ENCODE measurements around the gene SLC13A1.
"Not testable (repeated sequence)": the region's sequence is repeated elsewhere in the genome, so short reads cannot be mapped to it uniquely, and the experiment has no call there.

SLC13A1 gene, protein sequence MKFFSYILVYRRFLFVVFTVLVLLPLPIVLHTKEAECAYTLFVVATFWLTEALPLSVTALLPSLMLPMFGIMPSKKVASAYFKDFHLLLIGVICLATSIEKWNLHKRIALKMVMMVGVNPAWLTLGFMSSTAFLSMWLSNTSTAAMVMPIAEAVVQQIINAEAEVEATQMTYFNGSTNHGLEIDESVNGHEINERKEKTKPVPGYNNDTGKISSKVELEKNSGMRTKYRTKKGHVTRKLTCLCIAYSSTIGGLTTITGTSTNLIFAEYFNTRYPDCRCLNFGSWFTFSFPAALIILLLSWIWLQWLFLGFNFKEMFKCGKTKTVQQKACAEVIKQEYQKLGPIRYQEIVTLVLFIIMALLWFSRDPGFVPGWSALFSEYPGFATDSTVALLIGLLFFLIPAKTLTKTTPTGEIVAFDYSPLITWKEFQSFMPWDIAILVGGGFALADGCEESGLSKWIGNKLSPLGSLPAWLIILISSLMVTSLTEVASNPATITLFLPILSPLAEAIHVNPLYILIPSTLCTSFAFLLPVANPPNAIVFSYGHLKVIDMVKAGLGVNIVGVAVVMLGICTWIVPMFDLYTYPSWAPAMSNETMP

DNA sequence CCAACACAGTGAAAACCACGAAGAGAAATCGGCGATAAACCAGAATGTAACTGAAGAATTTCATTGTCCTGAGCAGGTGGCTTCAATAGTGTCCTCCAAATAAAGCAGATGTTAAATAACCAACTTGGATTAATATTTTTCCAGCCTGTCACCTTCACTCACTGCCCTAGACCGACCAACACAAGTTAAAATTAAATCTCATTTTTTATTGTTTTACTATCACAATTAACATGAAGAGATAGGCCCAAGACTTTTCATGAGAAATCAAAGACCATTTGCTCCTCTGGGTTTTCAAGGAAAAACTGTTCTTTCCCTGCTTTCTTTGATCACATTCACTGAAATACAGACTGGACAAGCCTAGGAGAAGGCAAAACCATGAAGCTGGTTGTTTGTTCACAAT is at the start of gene SLC13A1:
SLC13A1 (minus strand) TSS at position 87 of the 400 bp plus-strand sequence; CDS start at position 64, 23 bp downstream.
- DNase-seq (ENCODE audit: low spot score) = no peak

DNA sequence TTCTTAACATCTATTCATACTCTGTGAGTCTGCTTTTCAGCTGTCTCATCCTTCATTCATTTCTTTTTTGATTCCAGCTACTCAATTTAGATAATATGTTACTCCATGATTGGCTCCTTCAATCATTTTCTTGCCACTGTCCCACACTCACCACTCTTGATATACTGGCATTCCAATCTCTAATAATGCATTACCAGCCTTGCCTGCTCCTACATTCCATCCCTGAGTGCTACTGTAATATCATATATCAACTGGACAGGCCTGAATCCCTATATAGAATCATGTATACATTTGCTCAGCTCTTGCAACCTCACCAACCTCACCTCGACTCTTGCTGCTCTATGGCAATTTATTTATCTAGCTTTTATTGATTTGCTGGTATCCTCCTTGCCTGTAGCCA is 45.0 kb upstream of the SLC13A1 start:
- DNase-seq (ENCODE audit: low spot score) = no peak

DNA sequence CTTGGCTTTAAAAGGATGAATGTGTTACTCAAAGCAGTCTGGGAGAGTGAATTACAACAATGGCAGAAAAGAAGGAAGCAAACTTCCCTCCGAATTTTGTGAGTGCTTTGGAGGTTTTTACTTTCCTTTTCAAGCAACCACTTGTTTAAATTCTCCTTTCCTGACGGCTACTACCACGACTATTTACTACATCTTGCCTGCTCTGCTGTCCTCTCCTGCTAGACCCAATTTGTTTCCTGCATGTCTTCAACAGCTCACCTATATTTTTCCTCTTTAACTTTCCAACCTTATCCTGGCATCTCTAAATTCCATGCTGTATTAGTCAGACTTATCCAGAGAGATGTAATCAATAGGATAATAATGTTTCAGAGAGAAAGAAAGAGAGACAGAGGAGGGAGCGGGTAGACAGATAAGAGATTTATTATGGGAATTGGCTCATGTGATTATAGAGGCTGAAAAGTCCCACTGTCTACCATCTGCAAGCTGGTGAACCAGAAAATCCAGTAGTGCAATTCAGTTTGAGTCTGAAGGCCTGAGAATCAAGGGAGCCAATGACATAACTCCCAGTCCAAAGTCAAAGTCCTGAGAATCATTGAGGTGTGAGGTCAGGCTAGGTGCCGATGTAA is 42.8 kb upstream of the SLC13A1 start:
- no peak for DNase-seq (ENCODE audit: low spot score)

DNA sequence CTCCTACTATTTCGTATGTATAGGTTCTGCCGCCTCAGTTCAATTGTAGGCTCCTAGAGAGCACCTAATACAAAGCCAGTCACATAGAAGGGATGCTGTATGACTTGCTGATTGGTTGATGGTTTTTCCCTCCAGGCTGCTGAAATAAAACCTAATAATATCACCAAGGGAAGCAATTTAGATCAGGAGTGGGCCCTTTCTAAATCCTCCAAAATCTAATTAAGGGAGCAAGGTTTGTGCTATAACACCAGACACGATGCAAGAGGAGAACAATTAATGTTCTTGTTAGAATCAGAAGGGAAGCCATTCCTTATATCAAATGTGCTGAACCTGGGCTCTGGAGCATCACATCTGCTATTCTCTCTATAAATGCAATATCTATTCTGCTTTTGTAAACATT is 42.0 kb upstream of the SLC13A1 start:
- DNase-seq (ENCODE audit: low spot score) = no peak

DNA sequence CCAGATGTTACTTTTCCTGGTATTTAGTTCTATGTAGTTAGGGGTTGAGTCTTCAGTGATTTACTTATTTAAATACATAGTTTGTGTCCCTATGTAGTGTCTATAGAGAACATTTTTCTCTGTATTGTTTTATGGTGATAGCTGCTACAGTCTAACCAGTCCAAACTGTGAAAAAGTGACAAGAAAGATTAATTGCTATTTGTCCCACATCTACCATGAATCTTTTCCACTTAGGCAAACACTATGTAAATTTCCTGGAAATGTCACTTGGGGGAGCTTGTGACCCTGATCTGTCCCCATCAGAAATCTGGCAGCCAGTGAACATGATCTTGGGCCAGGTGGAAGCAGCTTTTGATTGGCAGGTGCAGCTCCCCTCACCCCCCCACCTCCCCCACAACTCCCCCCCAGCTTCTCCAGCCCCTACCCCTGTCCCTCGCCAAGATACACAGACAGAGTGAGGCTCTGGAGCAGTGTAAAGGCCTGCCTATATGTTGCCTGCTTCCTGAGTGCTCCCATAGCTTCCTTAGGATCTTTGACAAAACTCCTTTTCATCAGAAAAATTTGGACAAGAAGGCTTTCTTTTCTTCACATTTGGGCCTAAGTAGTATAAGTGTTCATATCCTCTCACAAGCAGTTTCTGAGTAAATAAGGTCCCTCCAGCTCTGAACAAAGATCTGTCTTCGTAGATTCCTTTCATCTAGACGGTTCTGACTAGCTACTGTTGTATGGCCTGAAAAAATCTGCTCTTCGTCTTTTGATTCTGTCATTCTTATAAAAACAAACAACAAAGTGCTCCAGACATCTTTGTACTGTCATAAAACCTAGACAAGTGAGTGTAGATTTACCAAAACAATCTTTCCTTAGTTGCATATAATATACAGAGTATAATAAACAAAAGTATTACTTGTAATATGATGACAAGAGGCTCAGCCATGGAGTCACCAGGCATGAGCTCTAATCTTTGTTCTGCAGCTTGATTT is 31.5 kb upstream of the SLC13A1 start:
- DNase-seq (ENCODE audit: low spot score) = no peak

DNA sequence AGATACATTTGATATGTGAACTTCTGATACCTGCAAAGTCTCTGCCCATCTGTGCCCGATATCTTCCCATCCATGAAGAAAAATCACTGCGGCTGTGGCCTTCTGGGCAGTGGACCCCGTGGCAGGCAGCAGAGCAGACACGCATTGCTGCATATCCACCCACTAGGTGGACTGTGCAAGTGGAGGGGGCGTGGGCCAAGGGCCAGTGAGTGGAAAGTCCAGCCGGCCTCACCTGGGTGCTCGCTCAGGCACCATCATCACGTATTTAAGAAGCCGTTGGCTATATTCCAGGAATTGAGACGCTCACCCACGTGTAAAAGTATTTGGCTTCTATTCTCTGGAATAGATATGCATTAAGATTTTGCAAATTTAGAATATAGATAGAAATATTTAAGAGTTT is 30.8 kb upstream of the SLC13A1 start:
- no peak for DNase-seq (ENCODE audit: low spot score)

DNA sequence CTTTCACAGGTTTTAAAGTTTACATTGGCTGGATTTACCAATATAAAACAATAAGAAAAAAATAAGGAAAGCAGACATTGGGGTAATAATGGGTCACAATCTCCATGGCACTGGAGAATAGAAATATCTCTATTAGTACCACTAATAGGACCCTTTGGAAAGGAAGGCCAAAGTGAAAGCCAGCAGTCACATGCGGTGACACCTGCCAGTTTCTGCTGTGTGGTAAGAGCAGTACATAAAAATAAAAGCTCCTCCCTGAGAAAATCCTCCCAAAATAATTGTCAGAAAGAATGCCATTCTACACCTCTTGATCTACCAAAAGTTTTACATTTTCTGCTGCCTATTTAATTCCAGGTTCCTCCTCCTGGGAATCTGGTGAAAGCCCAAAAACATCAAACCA is 30.4 kb upstream of the SLC13A1 start:
- DNase-seq (ENCODE audit: low spot score) = no peak

DNA sequence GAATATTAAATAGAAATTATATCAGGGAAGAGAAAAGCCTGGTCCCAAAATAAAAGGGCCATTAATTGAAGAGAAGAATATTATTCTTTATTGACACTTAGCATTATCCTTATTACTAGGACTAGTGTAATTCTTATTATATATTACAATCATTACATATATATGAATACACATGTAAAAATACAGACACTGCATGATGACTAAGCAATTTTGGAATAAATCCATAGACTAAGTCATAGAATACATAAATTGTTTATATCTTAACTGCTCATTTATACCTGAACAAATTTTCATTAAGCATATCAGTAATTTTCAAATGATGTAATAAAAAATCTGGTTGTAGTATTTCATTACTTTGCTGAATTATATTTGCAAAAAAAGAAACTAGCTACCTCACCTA is 29.7 kb upstream of the SLC13A1 start:
- DNase-seq (ENCODE audit: low spot score) = no peak

DNA sequence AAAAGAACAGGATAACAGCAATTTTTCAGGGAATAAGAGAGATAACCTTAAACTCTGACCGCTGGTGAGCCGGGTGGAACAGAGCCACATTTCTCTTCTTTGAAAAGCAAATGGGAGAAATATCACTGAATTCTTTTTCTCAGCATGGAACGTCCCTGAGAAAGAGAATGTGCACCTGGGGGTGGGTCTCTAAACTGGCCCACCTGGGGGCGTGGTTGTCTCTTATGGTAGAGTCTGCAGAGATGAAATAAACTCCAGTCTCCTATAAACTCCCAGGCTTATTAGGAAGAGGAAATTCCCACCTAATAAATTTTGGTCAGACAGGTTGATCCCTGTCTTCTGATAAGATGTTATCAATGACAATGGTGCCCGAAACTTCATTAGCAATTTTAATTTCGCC is 27.9 kb upstream of the SLC13A1 start:
- not testable (repeated sequence) for DNase-seq (ENCODE audit: low spot score)

DNA sequence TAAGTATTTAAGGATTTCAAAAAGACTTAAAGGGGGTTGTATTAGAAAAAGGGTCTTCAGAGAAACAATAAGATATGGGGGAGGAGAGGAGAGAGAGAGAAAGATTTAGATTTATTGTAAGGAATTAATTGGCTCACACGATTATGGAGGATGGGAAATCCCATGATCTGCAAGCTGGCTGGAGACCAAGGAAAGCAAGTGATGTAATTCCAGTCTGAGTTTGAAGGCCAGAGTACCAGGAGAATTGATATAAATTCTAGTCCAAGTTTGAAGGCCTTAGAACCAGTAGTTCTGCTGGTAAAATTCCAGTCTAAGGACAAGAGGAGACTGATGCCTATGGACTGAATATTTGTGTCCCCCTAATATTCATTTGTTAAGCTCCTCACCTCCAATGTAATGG is 20.6 kb upstream of the SLC13A1 start:
- no peak for DNase-seq (ENCODE audit: low spot score)

DNA sequence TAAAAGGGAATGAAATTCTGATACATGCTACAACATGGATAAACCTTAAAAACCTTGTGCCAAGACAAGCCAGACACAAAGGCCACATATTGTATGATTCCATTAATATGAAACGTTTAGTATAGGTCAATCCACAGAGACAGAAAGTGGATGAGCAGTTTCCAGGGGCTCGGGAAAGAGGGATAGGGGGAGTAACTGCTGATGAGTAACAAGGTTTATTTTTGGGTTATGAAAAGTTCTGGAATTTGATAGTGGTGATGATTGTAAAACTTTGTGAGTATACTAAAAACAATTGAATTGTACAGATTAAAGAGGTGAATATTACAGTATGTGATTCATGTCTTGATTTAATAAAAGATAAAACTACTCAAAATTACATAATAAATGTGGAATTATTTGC is 19.1 kb upstream of the SLC13A1 start:
- no peak for DNase-seq (ENCODE audit: low spot score)

DNA sequence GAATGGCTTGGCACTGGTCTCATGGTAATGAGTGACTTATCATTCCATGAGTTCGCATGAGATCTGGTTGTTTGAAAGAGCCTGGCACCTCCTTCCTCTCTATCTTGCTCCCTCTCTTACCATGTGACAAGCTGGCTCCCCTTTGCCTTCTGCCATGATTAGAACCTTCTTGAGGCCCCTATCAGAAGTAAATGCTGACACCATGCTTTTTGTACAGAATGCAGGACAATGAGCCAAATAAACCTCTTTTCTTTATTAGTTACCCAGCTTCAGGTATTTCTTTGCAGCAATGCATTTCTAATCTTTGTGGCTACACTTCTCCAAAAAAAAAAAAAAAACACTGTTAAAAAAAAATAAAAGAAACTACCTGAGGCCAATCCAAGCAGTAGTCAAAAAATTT is 17.1 kb upstream of the SLC13A1 start:
- DNase-seq (ENCODE audit: low spot score) = no peak

DNA sequence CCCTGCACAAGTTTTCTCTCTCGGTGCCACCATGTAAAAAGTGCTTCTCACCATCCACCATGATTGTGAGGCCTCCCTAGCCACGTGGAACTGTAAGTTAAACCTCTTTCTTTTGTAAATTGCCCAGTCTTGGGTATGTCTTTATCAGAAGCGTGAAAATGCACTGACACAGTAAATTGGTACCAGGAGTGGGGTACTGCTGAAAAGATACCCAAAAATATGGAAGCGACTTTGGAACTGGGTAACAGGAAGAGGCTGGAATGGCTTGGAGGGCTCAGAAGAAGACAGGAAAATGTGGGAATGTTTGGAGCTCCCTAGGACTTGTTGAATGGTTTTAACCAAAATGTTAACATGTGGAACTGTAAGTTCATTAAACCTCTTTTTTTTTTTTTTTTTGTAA is 15.6 kb upstream of the SLC13A1 start:
- DNase-seq (ENCODE audit: low spot score) = no peak

DNA sequence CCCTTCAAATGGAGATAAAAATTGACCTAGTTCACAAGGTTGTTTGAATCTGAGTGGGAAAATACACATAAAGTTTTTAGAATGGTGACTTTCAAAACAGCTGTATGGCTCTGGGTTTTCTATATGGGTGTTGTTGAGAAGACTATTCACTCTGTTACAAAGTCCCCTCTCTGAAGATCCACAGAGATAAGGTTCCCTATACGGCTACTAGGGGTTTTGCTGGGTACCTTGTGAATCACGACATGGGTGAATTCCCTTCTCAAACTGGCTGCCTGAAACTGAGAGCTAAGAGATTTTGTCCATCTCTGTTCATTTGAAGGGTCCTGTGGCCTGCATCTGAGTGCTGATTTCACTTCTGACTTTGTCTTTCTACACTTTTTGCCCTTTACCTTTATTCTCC is 11.8 kb upstream of the SLC13A1 start:
- DNase-seq (ENCODE audit: low spot score) = no peak

DNA sequence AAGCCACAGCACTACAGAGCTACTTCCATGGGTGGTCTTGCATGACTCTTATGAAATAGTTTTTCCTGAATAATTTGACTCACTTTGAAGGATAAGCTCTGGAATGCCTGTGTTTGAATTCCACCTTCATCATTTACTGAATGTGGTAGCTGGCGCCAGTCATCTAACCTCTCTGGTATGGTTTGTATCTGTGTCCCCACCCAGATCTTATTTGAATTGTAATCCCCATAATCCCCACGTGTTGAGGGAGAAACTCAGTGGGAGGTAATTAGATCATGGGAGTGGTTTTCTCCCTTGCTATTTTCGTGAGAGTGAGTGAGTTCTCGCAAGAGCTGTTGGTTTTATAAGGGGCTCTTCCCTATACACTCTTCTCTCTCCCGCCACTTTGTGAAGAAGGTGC is 11.2 kb upstream of the SLC13A1 start:
- DNase-seq (ENCODE audit: low spot score) = no peak

DNA sequence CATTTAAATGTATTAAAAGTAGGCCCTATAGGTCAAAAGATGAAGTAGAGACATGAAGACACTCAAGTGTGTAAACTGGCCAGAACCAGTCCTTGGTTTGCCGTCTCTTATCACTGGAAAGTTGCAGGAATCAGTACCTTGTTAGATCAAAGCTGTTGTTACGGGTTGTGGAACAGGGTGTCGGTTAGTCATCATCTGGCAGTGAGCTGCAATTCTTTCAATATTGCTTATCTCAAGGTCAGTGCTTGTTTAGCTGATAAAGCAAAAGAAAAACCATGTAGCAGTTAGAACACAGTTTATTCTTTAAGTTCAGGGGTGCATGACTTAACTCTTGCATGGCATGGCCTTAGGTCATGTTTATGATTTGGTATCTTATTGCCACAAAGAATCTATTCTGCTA is 10.0 kb upstream of the SLC13A1 start:
- no peak for DNase-seq (ENCODE audit: low spot score)

DNA sequence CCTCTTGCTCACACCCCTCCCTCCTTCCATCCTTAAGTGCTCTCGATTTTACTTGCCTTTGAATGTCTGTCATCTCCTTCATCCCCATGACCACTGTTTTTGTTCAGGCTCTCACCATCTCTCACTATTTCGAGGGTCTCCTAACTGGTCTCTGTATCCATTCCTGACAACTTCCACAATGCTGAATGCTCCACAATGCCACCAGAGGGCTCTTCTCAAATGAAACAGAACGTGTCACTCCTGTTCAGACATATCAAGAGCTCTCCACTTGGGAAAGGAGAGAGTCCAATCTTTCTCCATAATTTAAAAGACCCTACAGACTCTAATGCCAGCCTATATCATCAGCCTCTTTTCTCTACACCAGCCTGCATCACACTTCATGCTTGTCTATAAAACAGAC is 9.0 kb upstream of the SLC13A1 start:
- DNase-seq (ENCODE audit: low spot score) = no peak

DNA sequence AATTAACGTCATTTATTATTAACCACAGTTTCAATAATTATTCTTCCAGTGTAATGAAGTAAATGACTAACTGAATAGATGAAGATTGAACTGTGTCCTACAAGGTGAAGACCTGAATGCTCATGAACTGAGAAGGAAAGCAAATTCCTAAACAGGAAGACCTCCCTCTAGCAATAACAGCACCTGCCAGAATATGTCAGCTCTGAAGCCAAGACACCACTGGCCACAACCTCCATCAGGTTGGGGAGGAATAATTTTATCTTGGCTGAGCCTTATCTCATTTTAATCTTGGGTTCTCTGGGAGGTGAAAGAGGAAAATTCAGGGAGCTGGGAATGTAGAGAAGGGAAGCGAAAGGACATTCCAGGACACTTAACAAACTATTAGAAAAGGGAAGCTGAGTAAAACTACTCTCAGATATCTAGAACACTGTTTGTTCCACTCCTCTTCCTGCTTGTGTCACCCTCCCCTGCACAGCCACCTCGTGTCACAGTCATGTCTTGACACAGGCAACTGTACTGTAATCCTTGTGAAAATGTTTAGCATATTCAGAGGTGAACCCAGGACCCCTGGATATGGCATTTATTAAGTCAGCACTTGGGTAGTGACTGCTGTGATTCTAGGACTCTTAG is 4.6 kb upstream of the SLC13A1 start:
- DNase-seq (ENCODE audit: low spot score) = no peak

DNA sequence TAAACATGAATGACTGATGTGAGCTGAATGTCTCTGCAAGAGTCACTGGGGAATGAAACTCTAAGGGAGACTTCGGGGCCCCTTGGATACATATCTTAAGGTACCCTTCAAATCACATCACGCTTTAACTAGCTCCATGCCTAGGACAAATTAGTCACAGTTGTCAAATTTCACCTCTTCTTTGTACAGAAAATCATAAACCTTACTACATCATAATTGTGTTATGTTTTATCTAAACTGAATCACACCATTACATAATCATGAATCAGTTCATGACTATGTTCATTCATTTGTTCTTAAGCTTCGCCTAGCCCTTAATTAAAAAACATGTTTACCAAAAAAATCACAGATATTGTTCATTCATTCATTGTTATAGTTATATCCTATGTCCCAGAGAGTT is 2.1 kb upstream of the SLC13A1 start:
- DNase-seq (ENCODE audit: low spot score) = no peak

DNA sequence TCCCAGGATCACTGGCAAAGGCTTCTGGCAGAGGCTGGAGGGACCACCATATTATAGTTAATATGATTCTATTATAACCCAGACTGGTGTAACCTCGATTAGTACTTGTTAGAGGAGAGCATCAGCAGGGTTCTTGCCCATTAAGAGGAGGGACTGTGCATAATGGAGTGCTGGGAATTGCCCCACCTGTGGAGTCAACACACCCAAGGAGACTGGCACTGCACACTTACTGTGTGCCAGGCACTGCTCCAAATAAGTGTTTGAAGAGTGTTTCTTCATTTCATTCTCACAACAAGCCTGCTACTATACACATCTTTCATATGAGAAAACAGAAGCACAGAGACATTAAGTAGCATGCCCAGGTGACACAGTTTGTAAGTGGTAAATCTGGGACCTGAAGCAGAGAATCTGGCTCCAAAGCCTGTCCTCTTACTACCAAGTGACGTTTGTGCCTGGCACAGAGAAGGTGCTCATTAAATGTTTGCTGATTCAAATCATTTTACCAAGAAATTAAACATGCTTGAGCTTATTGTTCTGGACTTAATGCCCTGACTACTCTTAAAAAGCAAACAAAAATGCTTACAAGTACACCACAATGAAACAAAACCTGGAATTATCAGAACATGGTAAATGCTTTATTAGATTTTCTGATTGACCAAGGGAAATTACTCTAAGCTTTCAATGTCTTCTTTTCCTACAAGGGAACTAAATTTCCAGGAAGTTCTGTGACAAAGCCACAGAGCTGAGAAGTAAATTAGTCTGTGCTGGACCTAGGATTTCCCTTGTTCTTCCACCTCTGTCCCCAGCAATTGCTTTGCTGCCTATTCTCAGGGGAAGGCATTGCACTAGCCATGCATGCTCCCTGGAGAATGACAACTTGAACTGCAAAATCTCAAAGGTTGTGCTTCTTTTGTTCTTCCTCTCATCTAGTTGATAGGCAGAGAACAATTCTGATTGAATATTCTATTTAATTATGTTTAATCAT is 809 bp downstream of the SLC13A1 start:
- no peak for DNase-seq (ENCODE audit: low spot score)

DNA sequence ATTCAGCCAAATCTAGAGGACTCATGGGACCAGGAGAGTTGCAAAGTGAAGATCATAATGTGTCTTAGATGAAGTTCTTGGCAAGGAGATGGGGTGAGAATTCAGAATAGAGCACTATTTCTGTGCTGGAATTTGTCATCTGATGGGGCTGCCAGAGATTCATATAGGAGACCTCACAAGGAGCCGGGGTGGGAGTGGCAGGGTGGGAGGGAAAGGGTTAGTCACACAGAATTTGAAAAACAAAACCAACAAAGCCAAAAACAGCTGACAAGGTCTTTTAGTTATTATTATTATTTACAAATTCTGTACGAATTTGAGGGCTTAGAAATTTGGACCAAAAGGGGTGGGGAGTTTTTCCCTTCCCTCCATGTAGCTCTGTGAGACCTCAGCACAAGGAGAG is 1.7 kb downstream of the SLC13A1 start:
- DNase-seq (ENCODE audit: low spot score) = no peak
